SU-DHL-6 (cell line): ENCODE data around the gene ADGRB3.
"Not testable (repeated sequence)": the region's sequence is repeated elsewhere in the genome, so short reads cannot be mapped to it uniquely, and the experiment has no call there.

Experiments
- H2AFZ ChIP-seq: fragments of 200-600 bp; sonication (generic); 2 replicates; pipeline ENCODE4 v1.6.1; 2014; ENCODE audit warnings: low read depth, mild to moderate bottlenecking, moderate library complexity, mixed read lengths, antibody characterized with exemption, low read length; ENCODE audit not compliant: severe bottlenecking
- H3F3A ChIP-seq: fragments of 200-600 bp; shearing (Covaris generic); 2 replicates; pipeline ENCODE4 v1.6.0; 2016; ENCODE audit warnings: antibody characterized with exemption, mild to moderate bottlenecking; ENCODE audit not compliant: insufficient read depth
- H3K27ac ChIP-seq: fragments of 200-600 bp; sonication (generic); 2 replicates; pipeline ENCODE4 v1.5.1; 2016; ENCODE audit warnings: low read depth, mild to moderate bottlenecking, low read length, moderate library complexity, mixed read lengths
- H3K27me3 ChIP-seq: fragments of 200-600 bp; sonication (generic), shearing (Covaris generic); 2 replicates; pipeline ENCODE4 v1.6.0; 2014; ENCODE audit warnings: mild to moderate bottlenecking, low read length
- H3K36me3 ChIP-seq: fragments of 200-600 bp; sonication (generic); 2 replicates; pipeline ENCODE4 v1.6.1; 2014; ENCODE audit warnings: mild to moderate bottlenecking, low read length, mixed read lengths
- H3K4me2 ChIP-seq: fragments of 300-600, 200-600 bp; shearing (Covaris generic), sonication (generic); 2 replicates; pipeline ENCODE4 v1.6.0; 2014; ENCODE audit warnings: low read length, low read depth, mild to moderate bottlenecking; ENCODE audit not compliant: poor library complexity, severe bottlenecking
- H3K4me3 ChIP-seq: fragments of 200-600 bp; sonication (generic); 2 replicates; pipeline ENCODE4 v1.5.1; 2014; ENCODE audit warnings: antibody characterized with exemption, low read length, mild to moderate bottlenecking, mixed read lengths; ENCODE audit not compliant: insufficient read depth, poor library complexity, severe bottlenecking
- H3K79me2 ChIP-seq: fragments of 200-600 bp; sonication (generic); 2 replicates; pipeline ENCODE4 v1.6.1; 2014; ENCODE audit warnings: mild to moderate bottlenecking, low read length, moderate library complexity; ENCODE audit not compliant: insufficient read depth
- H3K9ac ChIP-seq: fragments of 200-600 bp; sonication (generic); 2 replicates; pipeline ENCODE4 v1.7.0; 2014; ENCODE audit warnings: mild to moderate bottlenecking, low read length
- H3K9me2 ChIP-seq: fragments of 200-600 bp; sonication (generic); replicated peaks from 2 replicates; pipeline ENCODE4 v1.6.1; 2014; ENCODE audit warnings: low read length; ENCODE audit not compliant: insufficient read depth
- H3K9me3 ChIP-seq: fragments of 200-600 bp; sonication (generic); 2 replicates; pipeline ENCODE4 v1.6.1; 2014; ENCODE audit warnings: low read length, mixed read lengths; ENCODE audit not compliant: insufficient read depth
- H4K20me1 ChIP-seq: fragments of 200-600 bp; sonication (generic); 2 replicates; pipeline ENCODE4 v1.6.1; 2014; ENCODE audit warnings: low read depth, mild to moderate bottlenecking, antibody characterized with exemption, low read length, moderate library complexity, mixed read lengths
- CTCF ChIP-seq: fragments of 200-600 bp; sonication (generic); IDR thresholded peaks from one replicate; pipeline ENCODE4 v1.5.1; 2017; ENCODE audit warnings: antibody characterized with exemption, mild to moderate bottlenecking, low read length, moderate library complexity; ENCODE audit not compliant: insufficient read depth, poor library complexity, severe bottlenecking
- EZH2phosphoT487 ChIP-seq: fragments of 200-600 bp; sonication (generic), shearing (Covaris generic); conservative IDR thresholded peaks from 2 replicates; pipeline ENCODE4 v1.6.1; 2018; ENCODE audit warnings: mild to moderate bottlenecking, antibody characterized with exemption, low read length, moderate library complexity, mixed read lengths

ADGRB3 gene

GRCh38 chr6:69284176-69284730 is 649.2 kb downstream of the ADGRB3 start:
- TF ChIP-seq EZH2phosphoT487, result no peak
- TF ChIP-seq CTCF, result no peak
- Histone ChIP-seq H3K4me3 (no peak overlapping the region), H3F3A (no peaks in the 10 kb centered on the region), H3K9me3 (no peaks in the 10 kb centered on the region), H3K9me2 (no peaks in the 10 kb centered on the region), H3K36me3 (no peaks in the 10 kb centered on the region), H3K79me2 (no peaks in the 10 kb centered on the region), H2AFZ (no peak overlapping the region), H4K20me1 (no peaks in the 10 kb centered on the region), H3K27ac (no peak overlapping the region), H3K4me2 (no peak overlapping the region), H3K9ac (no peak overlapping the region), H3K27me3 (no peaks in the 10 kb centered on the region)

GRCh38 chr6:69285054-69285453 is 650.0 kb downstream of the ADGRB3 start:
- Histone ChIP-seq H3K36me3 (no peaks in the 10 kb centered on the region), H3F3A (no peaks in the 10 kb centered on the region), H3K9ac (no peak overlapping the region), H3K4me3 (no peak overlapping the region), H2AFZ (no peak overlapping the region), H3K9me3 (no peaks in the 10 kb centered on the region), H3K79me2 (no peaks in the 10 kb centered on the region), H3K27ac (no peak overlapping the region), H4K20me1 (no peaks in the 10 kb centered on the region), H3K4me2 (no peak overlapping the region), H3K9me2 (no peaks in the 10 kb centered on the region), H3K27me3 (no peaks in the 10 kb centered on the region)
- TF ChIP-seq EZH2phosphoT487, result no peak
- no peak for TF ChIP-seq CTCF

- no peak overlapping the region for H3K9ac ChIP-seq
- H3F3A ChIP-seq, result no peaks in the 10 kb centered on the region
- H3K4me3 ChIP-seq, result no peak overlapping the region
- no peaks in the 10 kb centered on the region for H3K79me2 ChIP-seq
- no peak for TF ChIP-seq EZH2phosphoT487
- no peak for TF ChIP-seq CTCF
- no peaks in the 10 kb centered on the region for H4K20me1 ChIP-seq
- H3K4me2 ChIP-seq, result no peak overlapping the region
- H3K27ac ChIP-seq, result no peak overlapping the region
- H3K36me3 ChIP-seq, result no peaks in the 10 kb centered on the region
- no peaks in the 10 kb centered on the region for H3K9me3 ChIP-seq
- H3K27me3 ChIP-seq, result no peaks in the 10 kb centered on the region
- H3K9me2 ChIP-seq, result no peaks in the 10 kb centered on the region
- H2AFZ ChIP-seq, result no peak overlapping the region
Observed at GRCh38 chr6:69286331-69286730, 651.2 kb downstream of the ADGRB3 start.

- not testable (repeated sequence) for H3K9me2 ChIP-seq, H3K4me3 ChIP-seq, H3F3A ChIP-seq, H3K4me2 ChIP-seq, H3K27ac ChIP-seq, H3K27me3 ChIP-seq, H4K20me1 ChIP-seq, H3K79me2 ChIP-seq, H3K9ac ChIP-seq, H3K36me3 ChIP-seq, H2AFZ ChIP-seq, H3K9me3 ChIP-seq
Observed at GRCh38 chr6:69288198-69288597, 653.1 kb downstream of the ADGRB3 start.
